ENCODE results near the gene RPL23. TPM values are rescaled to one million over a fixed set of nuclear protein-coding genes. Genes with fewer than 3 reads are reported as not detected.
A peak's percentile ranks its signal among the peaks of the same experiment; 100 is the strongest.

The RPL23 gene
- total and polyA plus RNA-seq, 2 donors from 2014 or later, result 1,183 to 2,399 TPM

GRCh38 chr17:38877130-38877851 is 23.8 kb upstream of the RPL23 start:
- no peak for TF ChIP-seq CTCF (IDR thresholded peaks at IDR 0.05; ENCODE audit: borderline replicate concordance, extremely low read depth, insufficient read depth)
- H3K4me3 ChIP-seq (ENCODE audit: low read length in 3 of 3), result no peak overlapping the region
- peaks cover 2 to 69% (median 62%) of the 10 kb centered on the region in 3 donors for H3K4me1 ChIP-seq (ENCODE audit: control insufficient read depth in 2 of 3, insufficient read depth in 2 of 3, low read depth in 1 of 3, low read length in 3 of 3)
- H3K9me3 ChIP-seq (ENCODE audit: control insufficient read depth in 2 of 3, insufficient read depth in 1 of 3, low read length in 3 of 3), result no peaks in the 10 kb centered on the region
- no peak for FAIRE-seq
- peak overlapping the region in 1 of 2 donors; percentile 55 for H3K27ac ChIP-seq (ENCODE audit: low read depth in 2 of 2, low read length in 2 of 2)
- peaks cover 0 to 10% (median 6%) of the 10 kb centered on the region in 3 donors for H3K36me3 ChIP-seq (ENCODE audit: control insufficient read depth in 2 of 3, insufficient read depth in 3 of 3, low read length in 3 of 3)
- no peak for DNase-seq
- intact Hi-C loops (cut with DNase I), result no loop called here
- H3K27me3 ChIP-seq (ENCODE audit: control insufficient read depth, insufficient read depth, low read length), result no peaks in the 10 kb centered on the region
- no peak overlapping the region for H3K9ac ChIP-seq (ENCODE audit: low read length in 3 of 3)

DNA sequence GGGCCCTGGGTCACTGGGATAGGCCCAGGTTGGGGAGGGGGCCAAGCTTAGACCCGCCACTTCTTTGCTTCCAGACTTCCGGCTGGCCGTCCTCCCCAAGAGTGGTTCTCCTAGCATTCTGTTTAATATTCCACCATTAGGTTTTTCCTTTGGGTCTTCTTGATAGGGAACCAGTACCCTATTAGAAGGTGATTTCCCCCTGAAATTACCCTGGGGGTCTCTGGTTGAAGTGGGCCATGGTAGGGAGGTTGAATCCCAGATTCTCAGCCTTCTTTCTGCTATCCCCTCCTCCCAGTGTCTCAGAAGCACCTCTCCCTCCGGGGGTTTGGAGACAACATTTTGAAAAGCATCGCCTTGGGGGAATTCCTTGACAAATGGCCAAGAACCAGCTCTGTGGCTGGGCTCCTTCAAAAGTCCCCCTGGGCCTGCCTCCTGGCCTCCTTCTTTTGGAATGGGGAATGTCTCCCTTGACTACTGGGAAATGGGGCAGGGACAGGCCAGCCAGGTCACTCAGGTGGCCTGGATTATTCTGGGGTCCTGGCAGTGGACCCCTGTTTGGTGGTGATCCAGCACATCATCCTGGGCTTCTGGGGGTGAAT is 22.1 kb upstream of the RPL23 start:
- no peaks in the 10 kb centered on the region for H3K9me3 ChIP-seq (ENCODE audit: control insufficient read depth in 2 of 3, insufficient read depth in 1 of 3, low read length in 3 of 3)
- H3K4me3 ChIP-seq (ENCODE audit: low read length in 3 of 3), result no peak overlapping the region
- peak overlapping the region; percentile 1 to 45 for H3K27ac ChIP-seq (ENCODE audit: low read depth in 2 of 2, low read length in 2 of 2)
- no peak overlapping the region for H3K9ac ChIP-seq (ENCODE audit: low read length in 3 of 3)
- no peaks in the 10 kb centered on the region for H3K27me3 ChIP-seq (ENCODE audit: control insufficient read depth, insufficient read depth, low read length)
- H3K4me1 ChIP-seq (ENCODE audit: control insufficient read depth in 2 of 3, insufficient read depth in 2 of 3, low read depth in 1 of 3, low read length in 3 of 3), result peaks cover 0 to 66% (median 61%) of the 10 kb centered on the region in 3 donors
- TF ChIP-seq CTCF (IDR thresholded peaks at IDR 0.05; ENCODE audit: borderline replicate concordance, extremely low read depth, insufficient read depth), result no peak
- FAIRE-seq, result no peak
- intact Hi-C loops (cut with DNase I), result no loop called here
- H3K36me3 ChIP-seq (ENCODE audit: control insufficient read depth in 2 of 3, insufficient read depth in 3 of 3, low read length in 3 of 3), result peaks cover 0 to 10% (median 6%) of the 10 kb centered on the region in 3 donors
- DNase-seq, result no peak

DNA sequence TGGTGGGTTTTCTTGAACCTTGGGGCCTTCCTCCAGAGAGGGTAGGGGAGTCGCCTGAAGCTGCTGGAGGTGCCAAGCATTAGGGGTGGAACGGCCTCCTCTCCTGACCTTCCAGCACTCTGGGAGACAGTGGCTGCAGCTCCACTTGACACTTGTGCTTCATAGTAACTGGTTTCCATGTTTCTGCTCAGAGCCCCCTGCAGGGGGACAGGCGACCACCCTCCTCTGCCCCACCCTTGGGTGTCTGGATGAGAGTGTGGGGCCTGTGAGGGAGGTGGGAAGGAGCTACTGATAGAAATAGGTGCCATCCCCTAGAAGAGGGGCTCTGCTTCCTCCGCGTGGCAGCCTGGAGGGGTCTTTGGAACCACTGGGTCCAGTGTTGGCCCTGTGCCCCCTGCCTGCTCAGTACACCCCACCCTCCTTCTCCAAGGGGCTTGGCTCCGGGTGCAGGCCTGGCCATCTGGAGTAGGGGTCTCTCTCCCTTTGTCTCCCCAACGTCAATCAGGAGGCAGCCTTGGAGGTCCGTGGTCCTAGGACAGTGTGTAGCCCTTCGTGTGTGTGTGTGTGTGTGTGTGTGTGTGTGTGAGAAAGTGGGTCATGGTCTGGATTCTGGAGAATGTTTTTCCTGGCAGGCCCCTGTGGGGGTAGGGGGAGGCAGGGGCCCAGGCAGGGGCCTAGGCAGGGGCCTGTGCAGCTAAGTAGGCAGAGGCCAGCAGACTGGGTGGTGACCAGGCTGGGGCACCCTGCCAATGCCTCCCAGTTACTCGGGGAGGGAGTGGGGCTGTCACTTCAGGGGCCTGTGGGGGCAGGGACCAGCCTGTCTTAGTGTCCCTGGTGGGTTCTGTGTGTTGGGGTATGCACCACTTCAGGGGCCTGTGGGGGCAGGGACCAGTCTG is 21.2 kb upstream of the RPL23 start:
- peaks cover 0 to 59% (median 53%) of the 10 kb centered on the region in 3 donors for H3K4me1 ChIP-seq (ENCODE audit: control insufficient read depth in 2 of 3, insufficient read depth in 2 of 3, low read depth in 1 of 3, low read length in 3 of 3)
- FAIRE-seq, result no peak
- intact Hi-C loops (cut with DNase I), result no loop called here
- no peak for TF ChIP-seq CTCF (IDR thresholded peaks at IDR 0.05; ENCODE audit: borderline replicate concordance, extremely low read depth, insufficient read depth)
- H3K27ac ChIP-seq (ENCODE audit: low read depth in 2 of 2, low read length in 2 of 2), result peak overlapping the region in 1 of 2 donors; percentile 45
- H3K4me3 ChIP-seq (ENCODE audit: low read length in 3 of 3), result peak overlapping the region in 2 of 3 donors; percentile 1 to 18
- H3K27me3 ChIP-seq (ENCODE audit: control insufficient read depth, insufficient read depth, low read length), result no peaks in the 10 kb centered on the region
- peaks cover 0 to 10% (median 6%) of the 10 kb centered on the region in 3 donors for H3K36me3 ChIP-seq (ENCODE audit: control insufficient read depth in 2 of 3, insufficient read depth in 3 of 3, low read length in 3 of 3)
- no peak overlapping the region for H3K9ac ChIP-seq (ENCODE audit: low read length in 3 of 3)
- peak in 2 of 5 donors; percentile 30 to 53 for DNase-seq
- no peaks in the 10 kb centered on the region for H3K9me3 ChIP-seq (ENCODE audit: control insufficient read depth in 2 of 3, insufficient read depth in 1 of 3, low read length in 3 of 3)
